ENCODE data around the gene ZMAT3.

- TF ChIP-seq MAFK (IDR thresholded peaks at IDR 0.05; ENCODE audit: low read depth, low read length) (no peak), MAZ (IDR thresholded peaks at IDR 0.05; ENCODE audit: borderline replicate concordance, low read depth, low read length) (no peak), CTCF (conservative IDR thresholded peaks at IDR 0.05; ENCODE audit: low read depth, low read length) (no peak), MXI1 (IDR thresholded peaks at IDR 0.05; ENCODE audit: borderline replicate concordance, low read depth, low read length) (no peak), POLR2A (IDR thresholded peaks at IDR 0.05; ENCODE audit: low read depth, low read length) (no peak), CEBPB (IDR thresholded peaks at IDR 0.05; ENCODE audit: low read depth, low read length) (no peak), RFX5 (IDR thresholded peaks at IDR 0.05; ENCODE audit: low read depth, low read length) (no peak)
Measured at GRCh38 chr3:179018808-179019207, 52.8 kb downstream of the ZMAT3 start.

Data from IMR-90 (cell line).